Mesendoderm (in vitro differentiated cells): Measurements from ENCODE around the gene LRRC8B.
"Not testable (repeated sequence)": the region's sequence is repeated elsewhere in the genome, so short reads cannot be mapped to it uniquely, and the experiment has no call there.

ENCODE experiments used
- DNase-seq: peaks from one replicate; pipeline ENCODE4 v3.0.0; 2013
- H2AK5ac ChIP-seq: 2 replicates; pipeline ENCODE4 v1.6.1; 2013; ENCODE audit warnings: low read length, inconsistent platforms
- H2BK120ac ChIP-seq: 2 replicates; pipeline ENCODE4 v1.6.1; 2013; ENCODE audit warnings: low read depth, mild to moderate bottlenecking, low read length, moderate library complexity, mixed read lengths
- H2BK15ac ChIP-seq: replicated peaks from 2 replicates; pipeline ENCODE4 v1.6.1; 2013; ENCODE audit warnings: low read depth, mild to moderate bottlenecking, moderate library complexity
- H2BK5ac ChIP-seq: 2 replicates; pipeline ENCODE4 v1.6.1; 2013; ENCODE audit warnings: low read length, inconsistent platforms
- H3K18ac ChIP-seq: 2 replicates; pipeline ENCODE4 v1.6.1; 2013; ENCODE audit warnings: mild to moderate bottlenecking, low read length, mixed read lengths
- H3K23ac ChIP-seq: one replicate; pipeline ENCODE4 v1.6.1; 2013; ENCODE audit warnings: low read length
- H3K27ac ChIP-seq: 2 replicates; pipeline ENCODE4 v1.5.1; 2013; ENCODE audit warnings: low read depth, mild to moderate bottlenecking, inconsistent platforms, low read length, moderate library complexity
- H3K27me3 ChIP-seq: 2 replicates; pipeline ENCODE4 v1.6.1; 2013; ENCODE audit warnings: low read length, control low read depth, mild to moderate bottlenecking, inconsistent platforms; ENCODE audit not compliant: insufficient read depth, poor library complexity
- H3K36me3 ChIP-seq: 2 replicates; pipeline ENCODE4 v1.6.1; 2013; ENCODE audit warnings: low read length, inconsistent platforms; ENCODE audit not compliant: control insufficient read depth, insufficient read depth
- H3K4ac ChIP-seq: one replicate; pipeline ENCODE4 v1.6.1; 2013; ENCODE audit warnings: low read depth, mild to moderate bottlenecking, low read length, moderate library complexity
- H3K4me1 ChIP-seq: 2 replicates; pipeline ENCODE4 v1.6.1; 2013; ENCODE audit warnings: low read depth, low read length, inconsistent platforms; ENCODE audit not compliant: control insufficient read depth
- H3K4me2 ChIP-seq: 2 replicates; pipeline ENCODE4 v1.6.1; 2013; ENCODE audit warnings: low read length
- H3K4me3 ChIP-seq: 2 replicates; pipeline ENCODE4 v1.5.1; 2013; ENCODE audit warnings: mild to moderate bottlenecking, low read length
- H3K56ac ChIP-seq: one replicate; pipeline ENCODE4 v1.6.1; 2013; ENCODE audit warnings: low read length
- H3K79me1 ChIP-seq: 2 replicates; pipeline ENCODE4 v1.6.1; 2013; ENCODE audit warnings: low read length, inconsistent platforms
- H3K79me2 ChIP-seq: 2 replicates; pipeline ENCODE4 v1.6.1; 2013; ENCODE audit warnings: mild to moderate bottlenecking, low read length; ENCODE audit not compliant: control insufficient read depth, insufficient read depth
- H3K9ac ChIP-seq: 2 replicates; pipeline ENCODE4 v1.6.1; 2013; ENCODE audit warnings: low read length, inconsistent platforms
- H4K5ac ChIP-seq: one replicate; pipeline ENCODE4 v1.6.1; 2013; ENCODE audit warnings: low read length
- H4K8ac ChIP-seq: one replicate; pipeline ENCODE4 v1.6.1; 2013; ENCODE audit warnings: low read depth, mild to moderate bottlenecking, control low read depth, low read length, moderate library complexity
- WGBS: extraction: QIAGEN DNeasy Blood & Tissue Kit; methylation state at CpG from one replicate; pipeline ENCODE4 v1.1.7; 2013; ENCODE audit warnings: low lambda C conversion rate, missing lambda C conversion rate; ENCODE audit not compliant: insufficient coverage; ENCODE audit errors: extremely low coverage; 5-methylcytosine and 5-hydroxymethylcytosine counted together

LRRC8B gene

GRCh38 chr1:89518221-89518631, 6.4 kb upstream of the LRRC8B start:
- Histone ChIP-seq H3K4me2 (no peak overlapping the region), H2BK120ac (no peak overlapping the region), H3K9ac (no peak overlapping the region), H3K36me3 (no peaks in the 10 kb centered on the region), H3K4ac (no peak overlapping the region), H3K79me1 (no peaks in the 10 kb centered on the region), H3K23ac (no peak overlapping the region), H2AK5ac (no peak overlapping the region), H3K4me1 (no peaks in the 10 kb centered on the region), H3K79me2 (no peaks in the 10 kb centered on the region), H2BK5ac (no peak overlapping the region), H3K18ac (no peak overlapping the region), H3K4me3 (no peak overlapping the region), H4K8ac (no peak overlapping the region), H4K5ac (no peak overlapping the region), H3K27ac (no peak overlapping the region), H3K56ac (no peak overlapping the region), H2BK15ac (no peak overlapping the region), H3K27me3 (no peaks in the 10 kb centered on the region)
- DNase-seq: no peak
- no CpG with 5 or more reads among the region's 3 CpGs for WGBS

- no peak overlapping the region for H2BK120ac ChIP-seq
- H3K4me1 ChIP-seq: peaks cover 4% of the 10 kb centered on the region
- no peak overlapping the region for H3K4me2 ChIP-seq
- H4K5ac ChIP-seq: no peak overlapping the region
- H3K36me3 ChIP-seq: no peaks in the 10 kb centered on the region
- H4K8ac ChIP-seq: no peak overlapping the region
- H2BK15ac ChIP-seq: no peak overlapping the region
- H3K27ac ChIP-seq: no peak overlapping the region
- H3K18ac ChIP-seq: no peak overlapping the region
- no peak overlapping the region for H3K23ac ChIP-seq
- no peak overlapping the region for H2BK5ac ChIP-seq
- no peak overlapping the region for H3K56ac ChIP-seq
- no peak overlapping the region for H3K4me3 ChIP-seq
- peak; percentile 45 for DNase-seq
- no peaks in the 10 kb centered on the region for H3K79me2 ChIP-seq
- H3K27me3 ChIP-seq: no peaks in the 10 kb centered on the region
- WGBS: no CpG with 5 or more reads among the region's 1 CpG
- no peaks in the 10 kb centered on the region for H3K79me1 ChIP-seq
- H3K9ac ChIP-seq: no peak overlapping the region
- no peak overlapping the region for H3K4ac ChIP-seq
- H2AK5ac ChIP-seq: no peak overlapping the region
Observed at GRCh38 chr1:89519779-89520358, 4.8 kb upstream of the LRRC8B start.

- not testable (repeated sequence) for H3K23ac ChIP-seq, H3K9ac ChIP-seq, H4K5ac ChIP-seq, H3K27ac ChIP-seq, H3K79me2 ChIP-seq, H3K36me3 ChIP-seq, H3K56ac ChIP-seq, H2BK15ac ChIP-seq, H2BK5ac ChIP-seq, H3K4ac ChIP-seq, H3K79me1 ChIP-seq, DNase-seq, H3K27me3 ChIP-seq, H3K18ac ChIP-seq, H3K4me3 ChIP-seq, H3K4me2 ChIP-seq, H2AK5ac ChIP-seq, H3K4me1 ChIP-seq, H2BK120ac ChIP-seq, H4K8ac ChIP-seq
- WGBS: no CpG with 5 or more reads among the region's 6 CpGs
Observed at GRCh38 chr1:89521977-89522376, 2.7 kb upstream of the LRRC8B start.

- DNase-seq: peak; percentile 87
- peak overlapping the region; percentile 83 for H3K4me2 ChIP-seq
- H2BK15ac ChIP-seq: no peak overlapping the region
Observed at GRCh38 chr1:89523572-89524368, 859 bp upstream of the LRRC8B start.

DNA sequence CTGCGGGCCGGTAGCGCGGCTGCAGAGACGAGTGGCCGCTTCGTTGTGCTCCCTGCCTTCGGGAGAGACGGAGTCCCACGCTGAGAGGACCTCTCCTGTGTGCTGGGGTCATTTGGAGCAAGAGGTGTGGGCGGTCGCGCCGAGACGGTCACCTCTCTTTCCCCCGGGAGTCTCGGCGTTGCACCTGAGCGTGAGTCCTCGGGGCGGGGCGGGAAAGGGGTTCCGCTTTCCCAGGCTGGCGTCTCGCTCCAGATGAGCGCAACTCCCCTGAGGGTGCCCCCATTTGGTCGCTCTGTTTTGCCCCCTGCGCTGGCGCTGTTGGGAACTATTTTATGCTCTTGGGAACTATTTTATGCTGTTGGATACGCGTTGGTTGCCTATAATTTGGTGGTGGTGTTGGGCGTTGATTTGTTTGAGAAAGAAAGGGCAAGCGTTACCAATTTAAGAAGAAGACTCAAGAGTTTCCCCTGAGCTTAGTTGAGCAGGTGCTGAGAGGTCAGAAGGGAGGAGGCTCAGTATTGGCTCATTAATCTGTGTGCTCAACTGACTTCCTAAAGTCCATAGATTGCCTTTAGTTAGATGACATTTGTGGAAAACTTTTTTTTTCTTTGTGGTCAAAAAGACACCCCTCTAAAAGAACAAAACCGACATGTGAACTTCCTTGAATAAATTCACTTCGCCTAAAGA, 683 bp downstream of the LRRC8B start:
- WGBS: no CpG with 5 or more reads among the region's 35 CpGs
- Histone ChIP-seq H3K4me2 (peak overlapping the region; percentile 79), H3K4me1 (peaks cover 4% of the 10 kb centered on the region), H3K4me3 (peak overlapping the region; percentile 91), H2AK5ac (no peak overlapping the region), H2BK120ac (no peak overlapping the region), H2BK15ac (no peak overlapping the region), H4K8ac (no peak overlapping the region), H3K4ac (no peak overlapping the region), H3K36me3 (no peaks in the 10 kb centered on the region), H3K79me1 (peaks cover 2% of the 10 kb centered on the region), H3K27ac (peak overlapping the region; percentile 66), H4K5ac (no peak overlapping the region), H3K27me3 (no peaks in the 10 kb centered on the region), H3K79me2 (peaks cover 13% of the 10 kb centered on the region), H3K9ac (peak overlapping the region; percentile 90), H3K23ac (peak overlapping the region; percentile 81), H2BK5ac (peak overlapping the region; percentile 60), H3K18ac (peak overlapping the region; percentile 60), H3K56ac (peak overlapping the region; percentile 98)
- peak; percentile 51 for DNase-seq

More at GRCh38 chr1:89523572-89524368, 859 bp upstream of the LRRC8B start:
- Histone ChIP-seq H3K27ac (peak overlapping the region; percentile 72), H3K18ac (peak overlapping the region; percentile 46), H2AK5ac (no peak overlapping the region), H3K4me1 (peaks cover 4% of the 10 kb centered on the region), H3K4ac (peak overlapping the region; percentile 76), H3K9ac (peak overlapping the region; percentile 94), H2BK5ac (peak overlapping the region; percentile 65), H4K8ac (no peak overlapping the region), H3K79me2 (peaks cover 12% of the 10 kb centered on the region), H4K5ac (no peak overlapping the region), H3K27me3 (no peaks in the 10 kb centered on the region), H3K79me1 (peaks cover 2% of the 10 kb centered on the region), H2BK120ac (no peak overlapping the region), H3K23ac (peak overlapping the region; percentile 50), H3K56ac (peak overlapping the region; percentile 99), H3K36me3 (no peaks in the 10 kb centered on the region), H3K4me3 (peak overlapping the region; percentile 57)
- no CpG with 5 or more reads among the region's 21 CpGs for WGBS
